ENCODE results near the gene PORCN. TPM values are rescaled to one million over a fixed set of nuclear protein-coding genes. Genes with fewer than 3 reads are reported as not detected.
"Not testable (repeated sequence)": the region's sequence is repeated elsewhere in the genome, so short reads cannot be mapped to it uniquely, and the experiment has no call there.

The PORCN gene
- total and polyA plus RNA-seq, 10 donors = 5.0 to 20.8 (median 11.4) TPM

DNA sequence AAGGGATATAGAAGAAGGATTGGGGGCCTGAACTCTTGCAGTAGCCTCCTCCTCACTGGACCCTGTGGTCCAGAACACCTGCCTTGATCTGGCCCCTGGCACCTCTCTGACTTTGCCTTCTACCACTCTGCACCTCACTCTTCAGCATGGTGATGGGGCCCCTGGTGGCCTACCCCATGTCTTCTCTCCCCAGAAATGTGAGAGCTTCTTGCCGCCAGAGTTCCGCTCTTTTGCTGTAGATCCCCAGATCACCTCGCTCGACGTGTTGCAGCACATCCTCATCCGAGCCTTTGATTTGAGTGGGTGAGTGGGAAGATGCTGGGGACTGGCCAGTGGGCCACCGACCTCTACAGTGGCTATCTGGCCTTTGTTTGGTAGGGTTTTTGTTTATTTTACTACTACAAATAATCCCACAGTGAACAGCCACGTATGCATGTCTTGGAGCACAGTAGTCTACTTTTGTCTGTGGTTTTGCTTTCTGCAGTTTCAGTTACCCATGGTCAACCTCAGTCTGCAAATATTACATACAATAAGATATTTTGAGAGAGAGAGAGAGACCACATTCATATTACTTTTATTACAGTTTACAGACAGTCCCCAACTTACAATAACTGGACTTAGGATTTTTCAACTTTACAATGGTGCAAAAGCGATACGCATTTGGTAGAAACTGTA, 32.5 kb downstream of the PORCN start:
- Histone ChIP-seq H3K4me3 (peak overlapping the region in 1 of 8 donors; percentile 75), H3K9me3 (no peaks in the 10 kb centered on the region), H3K27me3 (replicated peaks in 1 of 7) (no peaks in the 10 kb centered on the region), H3K4me1 (peaks cover 0 to 18% (median 13%) of the 10 kb centered on the region in 6 donors), H3K36me3 (peaks cover 0 to 44% (median 3%) of the 10 kb centered on the region in 6 donors), H3K27ac (peak overlapping the region in 3 of 8 donors; percentile 23 to 96 (median 96))
- intact Hi-C loops (cut with DNase I; ENCODE audit: low total_unique reads) = no loop called here
- 73 to 85% (median 76%) methylated on average over 10 of the region's 10 CpGs for WGBS, 5 donors
- TF ChIP-seq CTCF (IDR thresholded peaks at IDR 0.05 in 8 of 11, conservative IDR thresholded peaks at IDR 0.05 in 3 of 11) (no peak), POLR2A (IDR thresholded peaks at IDR 0.05) (no peak), POLR2AphosphoS5 (IDR thresholded peaks at IDR 0.05) (no peak)
- no peak for DNase-seq

DNA sequence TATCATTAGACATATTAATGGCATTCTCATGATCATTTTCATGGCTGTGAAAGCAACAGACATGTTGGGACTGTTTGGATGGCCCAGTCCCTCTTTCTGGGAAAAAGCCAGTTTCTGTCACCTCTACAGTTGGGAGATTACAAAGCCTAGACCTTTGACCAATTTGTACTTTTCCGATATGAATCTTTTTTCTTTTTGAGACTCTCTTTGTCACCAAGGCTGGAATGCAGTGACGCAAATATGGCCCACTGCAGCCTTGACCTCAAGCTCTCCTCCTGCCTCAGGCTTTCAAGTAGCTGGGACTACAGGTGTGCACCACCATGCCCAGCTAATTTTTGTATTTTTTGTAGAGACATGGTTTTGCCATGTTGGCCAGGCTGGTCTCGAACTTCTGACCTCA, 40.1 kb downstream of the PORCN start:
- 77 to 96% (median 92%) methylated on average over 3 of the region's 3 CpGs for WGBS, 5 donors

GRCh38 chrX:48555731-48556325, 47.0 kb downstream of the PORCN start:
- H3K36me3 ChIP-seq = peaks cover 0 to 98% (median 24%) of the 10 kb centered on the region in 6 donors
- intact Hi-C loops (cut with DNase I; ENCODE audit: low total_unique reads); H3K4me3 ChIP-seq; H3K27ac ChIP-seq; H3K27me3 ChIP-seq (replicated peaks in 1 of 7); H3K9me3 ChIP-seq; H3K4me1 ChIP-seq; DNase-seq: not testable (repeated sequence)
- WGBS, 5 donors = 86 to 95% (median 92%) methylated on average over 7 to 9 of the region's 9 CpGs

More for the DNA sequence above, 40.1 kb downstream of the PORCN start:
- no peak for DNase-seq
- TF ChIP-seq POLR2AphosphoS5 (IDR thresholded peaks at IDR 0.05) (no peak), POLR2A (IDR thresholded peaks at IDR 0.05) (no peak)
- H3K9me3 ChIP-seq = no peaks in the 10 kb centered on the region
- H3K36me3 ChIP-seq = peaks cover 0 to 100% (median 16%) of the 10 kb centered on the region in 6 donors
- no peaks in the 10 kb centered on the region for H3K4me1 ChIP-seq
- no peak overlapping the region for H3K27ac ChIP-seq
- H3K27me3 ChIP-seq (replicated peaks in 1 of 7) = no peaks in the 10 kb centered on the region
- intact Hi-C loops (cut with DNase I; ENCODE audit: low total_unique reads) = no loop called here
- no peak overlapping the region for H3K4me3 ChIP-seq

GRCh38 chrX:48558271-48558670, 49.5 kb downstream of the PORCN start:
- peak overlapping the region in 1 of 8 donors; percentile 28 for H3K27ac ChIP-seq
- TF ChIP-seq POLR2A (IDR thresholded peaks at IDR 0.05) (no peak), CTCF (IDR thresholded peaks at IDR 0.05 in 8 of 11, conservative IDR thresholded peaks at IDR 0.05 in 3 of 11) (no peak), POLR2AphosphoS5 (IDR thresholded peaks at IDR 0.05) (no peak)
- H3K4me3 ChIP-seq = no peak overlapping the region
- H3K27me3 ChIP-seq (replicated peaks in 1 of 7) = no peaks in the 10 kb centered on the region
- WGBS, 5 donors = 70 to 96% (median 75%) methylated on average over 4 of the region's 4 CpGs
- H3K36me3 ChIP-seq = peaks cover 0 to 94% (median 29%) of the 10 kb centered on the region in 6 donors
- intact Hi-C loops (cut with DNase I; ENCODE audit: low total_unique reads) = no loop called here
- H3K4me1 ChIP-seq = no peaks in the 10 kb centered on the region
- DNase-seq = no peak
- H3K9me3 ChIP-seq = no peaks in the 10 kb centered on the region

DNA sequence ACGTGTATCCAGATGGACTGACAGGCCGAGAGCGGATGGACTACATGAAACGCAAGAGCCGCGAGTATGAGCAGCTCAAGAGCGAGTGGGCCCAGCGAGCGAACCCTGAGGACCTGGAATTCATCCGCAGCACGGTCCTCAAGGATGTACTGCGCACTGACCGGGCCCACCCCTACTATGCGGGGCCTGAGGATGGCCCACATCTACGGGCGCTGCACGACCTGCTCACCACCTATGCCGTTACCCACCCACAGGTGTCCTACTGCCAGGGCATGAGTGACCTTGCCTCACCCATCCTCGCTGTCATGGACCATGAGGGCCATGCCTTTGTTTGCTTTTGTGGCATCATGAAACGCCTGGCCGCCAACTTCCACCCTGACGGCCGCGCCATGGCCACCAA, 50.8 kb downstream of the PORCN start:
- H3K36me3 ChIP-seq = peaks cover 0 to 93% (median 29%) of the 10 kb centered on the region in 6 donors
- H3K9me3 ChIP-seq = no peaks in the 10 kb centered on the region
- H3K27ac ChIP-seq = no peak overlapping the region
- no peaks in the 10 kb centered on the region for H3K27me3 ChIP-seq (replicated peaks in 1 of 7)
- WGBS, 5 donors = 94 to 97% (median 97%) methylated on average over 21 to 24 of the region's 24 CpGs
- no peaks in the 10 kb centered on the region for H3K4me1 ChIP-seq
- TF ChIP-seq POLR2A (IDR thresholded peaks at IDR 0.05) (no peak), POLR2AphosphoS5 (IDR thresholded peaks at IDR 0.05) (no peak), CTCF (IDR thresholded peaks at IDR 0.05 in 8 of 11, conservative IDR thresholded peaks at IDR 0.05 in 3 of 11) (no peak)
- H3K4me3 ChIP-seq = no peak overlapping the region
- intact Hi-C loops (cut with DNase I; ENCODE audit: low total_unique reads) = no loop called here
- no peak for DNase-seq
